Endothelial cell of hepatic sinusoid (primary cell): ENCODE results near the gene TMEM87B.
"Not testable (repeated sequence)": the region's sequence is repeated elsewhere in the genome, so short reads cannot be mapped to it uniquely, and the experiment has no call there.

Experiments
- in situ Hi-C: cut with HindIII; loops from 2 replicates; pipeline ENCODE4 v1.10.0; 2017; ENCODE audit warnings: low sequenced_read_pairs

TMEM87B gene

DNA sequence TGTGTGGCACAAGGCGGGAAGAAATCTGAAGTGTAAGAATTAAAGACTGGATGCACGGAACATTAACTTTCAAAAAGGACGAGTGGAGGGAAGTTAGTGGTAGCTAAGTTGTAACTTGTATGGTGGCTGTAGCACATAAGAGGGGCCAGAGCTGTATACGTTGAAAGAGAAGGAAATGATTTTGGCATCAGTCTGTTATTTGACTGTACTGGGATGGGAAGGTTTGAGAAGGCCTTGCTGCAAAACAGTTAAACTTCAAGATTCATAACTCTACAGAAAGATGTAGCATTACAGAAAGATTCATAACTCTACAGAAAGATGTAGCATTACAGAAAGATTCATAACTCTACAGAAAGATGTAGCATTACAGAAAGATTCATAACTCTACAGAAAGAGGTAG, 58.3 kb downstream of the TMEM87B start:
- in situ Hi-C loops: not testable (repeated sequence)

DNA sequence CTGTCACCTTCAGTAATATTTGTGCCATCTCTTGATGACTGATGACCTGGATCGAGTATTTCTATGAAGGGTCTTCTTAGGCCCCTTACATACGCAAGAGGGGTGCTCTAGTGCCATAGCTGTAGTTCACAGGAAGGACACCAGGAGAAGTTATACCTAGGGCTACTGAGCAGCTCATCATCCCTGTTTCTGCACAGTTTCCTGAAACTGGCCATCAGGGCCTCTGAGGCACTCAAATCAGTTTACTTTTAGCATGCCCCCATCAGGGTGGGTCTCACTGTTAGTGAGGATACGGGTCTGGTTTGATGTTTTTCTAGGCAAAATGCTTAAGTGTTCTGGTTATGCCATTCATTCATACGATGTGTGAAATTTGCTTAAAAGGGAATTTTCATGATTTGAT, 63.1 kb downstream of the TMEM87B start:
- in situ Hi-C loops: no loop called here

DNA sequence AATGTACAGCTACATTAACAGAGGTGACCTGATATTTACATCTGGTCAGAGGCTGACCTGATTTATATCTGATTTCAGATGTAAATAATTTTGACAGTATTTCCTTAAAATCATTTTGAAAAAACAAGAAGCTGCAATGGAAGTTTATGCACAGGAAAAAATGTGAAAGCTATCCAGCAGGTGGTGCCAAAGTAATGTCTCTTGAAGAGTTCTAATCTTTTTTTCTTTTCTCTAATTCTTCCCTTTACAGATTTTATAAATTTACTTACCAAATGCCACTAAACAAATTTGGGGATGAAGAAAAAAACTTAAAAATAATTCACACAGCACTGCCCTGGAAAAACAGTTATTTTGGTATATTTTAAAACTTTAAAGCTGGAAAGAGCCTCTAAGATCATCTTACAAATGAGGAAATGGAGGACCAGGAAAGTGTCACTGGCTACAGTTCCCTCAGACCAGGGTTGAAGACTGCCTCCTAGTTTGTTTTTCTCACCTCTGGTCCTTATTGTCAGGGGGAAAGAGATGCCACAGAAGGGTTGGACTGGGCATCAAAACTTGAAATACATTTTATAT, 66.7 kb downstream of the TMEM87B start:
- in situ Hi-C loops: no loop called here

DNA sequence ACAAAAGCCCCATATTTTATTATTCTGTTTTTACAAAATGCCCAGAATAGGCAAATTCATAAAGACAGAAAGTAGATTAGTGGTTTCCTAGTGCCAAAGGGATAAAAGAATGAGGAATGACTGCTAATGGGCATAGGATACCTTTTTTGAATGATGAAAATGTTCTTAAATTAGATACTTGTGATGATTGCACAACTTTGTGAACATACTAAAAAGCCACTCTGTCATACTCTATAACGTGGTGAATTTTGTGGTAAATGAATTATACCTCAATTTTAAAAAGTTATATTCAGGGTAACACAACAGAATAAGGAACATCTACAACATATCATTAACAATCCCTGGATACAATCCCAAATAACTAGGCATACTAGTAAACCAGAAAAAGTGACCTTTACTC, 74.0 kb downstream of the TMEM87B start:
- in situ Hi-C loops: no loop called here

DNA sequence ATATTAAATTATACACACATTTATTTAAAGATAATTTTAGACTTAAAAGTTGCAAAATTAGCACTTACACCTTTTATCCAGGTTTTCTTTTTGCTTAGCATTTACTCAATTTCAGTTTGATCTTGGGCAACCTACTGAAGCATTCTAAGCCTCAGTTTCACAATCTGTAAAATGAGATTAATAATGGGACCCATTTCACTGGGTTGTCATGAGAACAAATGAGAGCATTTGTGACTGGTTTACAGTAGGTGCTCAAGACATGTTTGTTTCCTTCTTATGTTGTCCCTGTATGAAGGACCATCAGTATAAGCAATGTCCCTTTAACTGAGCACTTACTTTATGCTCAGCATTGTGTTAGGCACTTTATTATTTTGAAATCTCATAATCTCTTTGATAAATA, 78.3 kb downstream of the TMEM87B start:
- in situ Hi-C loops: no loop called here

DNA sequence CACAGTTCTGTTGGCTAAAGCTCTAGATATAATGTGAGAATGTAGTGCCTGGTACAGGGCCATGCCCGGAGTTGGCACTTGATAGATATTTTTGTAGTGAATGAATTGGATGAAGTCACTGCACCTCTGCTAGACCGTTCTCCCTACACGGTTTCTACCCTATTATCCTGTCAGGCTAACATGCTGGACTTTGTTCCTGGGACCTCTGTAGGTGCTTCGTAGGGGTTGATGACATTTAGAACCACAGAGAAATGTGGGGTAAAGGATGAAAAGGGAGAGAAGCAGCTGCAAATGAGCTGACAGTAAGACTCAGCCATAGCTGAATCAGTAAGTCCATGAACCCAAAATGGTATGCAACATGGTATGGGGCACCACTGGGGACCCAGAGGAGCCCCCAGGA, 79.1 kb downstream of the TMEM87B start:
- in situ Hi-C loops: no loop called here

DNA sequence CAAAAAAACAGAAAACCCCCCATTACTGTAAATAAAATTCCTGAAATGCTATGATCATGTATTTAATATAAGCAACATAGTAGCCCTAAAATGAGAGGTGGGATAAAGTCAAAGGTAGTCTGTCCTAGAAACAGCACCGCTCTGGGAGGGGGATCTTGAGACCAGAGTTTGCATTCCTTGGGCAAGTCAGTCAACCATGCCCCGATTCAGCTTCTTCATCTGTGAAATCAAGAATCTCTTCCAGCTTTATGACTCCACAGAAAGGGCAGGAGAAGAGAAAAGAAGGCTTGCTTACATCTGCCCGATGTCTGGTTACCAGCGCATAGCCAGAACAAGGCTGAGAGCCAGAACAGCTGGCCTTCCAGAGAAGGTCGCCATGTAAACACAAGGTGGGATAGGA, 81.0 kb downstream of the TMEM87B start:
- in situ Hi-C loops: no loop called here

DNA sequence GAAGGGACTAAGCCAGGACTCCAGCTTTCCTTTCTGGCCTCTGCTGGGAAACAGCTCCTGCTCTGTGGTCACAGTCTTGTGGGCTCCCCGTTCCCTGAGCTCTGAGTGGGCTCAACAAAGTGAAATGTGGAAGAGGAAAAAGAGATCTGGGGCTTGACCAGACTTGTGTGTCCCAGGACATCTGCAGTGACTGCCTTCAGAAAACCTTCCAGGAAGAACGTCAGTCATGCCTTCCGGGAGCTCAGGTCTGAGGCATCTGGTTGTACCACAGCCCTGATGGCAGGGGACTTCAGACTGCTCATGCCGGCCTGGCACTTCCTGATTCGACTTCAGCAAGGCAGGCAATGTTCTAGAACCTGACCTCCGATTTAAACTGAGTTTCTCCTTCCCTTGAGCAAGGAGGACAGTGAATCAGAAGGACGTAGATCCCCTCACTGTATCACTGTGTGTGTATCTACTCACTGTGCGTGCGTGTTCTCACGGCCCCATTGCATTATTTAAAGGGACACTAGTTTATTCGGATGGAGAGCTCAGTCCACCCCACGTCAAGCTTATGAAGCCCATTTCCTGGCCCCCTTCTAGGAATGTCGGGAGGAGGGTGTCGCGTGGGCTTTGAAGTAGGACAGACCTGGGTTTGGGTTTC, 82.6 kb downstream of the TMEM87B start:
- in situ Hi-C loops: no loop called here

DNA sequence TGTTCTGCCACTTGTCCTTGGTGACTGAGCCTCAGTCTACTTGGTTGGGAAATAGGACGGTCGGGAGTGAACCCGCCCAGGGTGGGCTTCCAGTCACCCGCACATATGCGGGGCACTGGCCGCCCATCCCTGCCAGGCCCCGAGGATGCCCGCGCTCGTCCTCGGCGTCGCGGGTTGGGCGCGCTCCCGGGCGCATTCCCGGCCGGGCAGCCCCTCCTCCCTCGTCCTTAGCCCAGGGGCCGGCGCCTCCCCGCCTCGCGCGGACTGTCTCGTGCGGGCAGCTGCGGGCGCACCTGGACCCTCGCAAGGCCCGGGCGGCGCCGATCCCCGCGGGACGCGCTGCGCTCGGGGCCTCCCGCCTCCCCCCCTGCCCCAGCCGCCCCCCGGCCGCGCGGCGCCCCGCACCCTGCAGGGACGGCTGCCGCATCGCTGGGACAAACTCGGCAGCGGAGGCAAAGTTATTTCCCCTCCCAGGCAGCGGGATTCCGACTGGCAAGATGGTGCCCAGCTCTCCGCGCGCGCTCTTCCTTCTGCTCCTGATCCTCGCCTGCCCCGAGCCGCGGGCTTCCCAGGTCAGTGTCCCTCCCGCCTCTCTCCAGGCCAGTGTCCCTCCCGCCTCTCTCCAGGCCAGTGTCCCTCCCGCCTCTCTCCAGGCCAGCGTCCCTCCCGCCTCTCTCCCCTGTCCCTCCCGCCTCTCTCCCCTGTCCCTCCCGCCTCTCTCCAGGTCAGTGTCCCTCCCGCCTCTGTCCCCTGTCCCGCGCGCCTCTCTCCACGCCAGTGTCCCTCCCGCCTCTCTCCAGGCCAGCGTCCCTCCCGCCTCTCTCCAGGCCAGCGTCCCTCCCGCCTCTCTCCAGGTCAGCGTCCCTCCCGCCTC, 83.3 kb downstream of the TMEM87B start, which contains the start of gene FBLN7:
Gene FBLN7, plus strand, starts transcription at position 227 of the 874 bp plus-strand sequence. Its CDS starts 271 bp downstream, at position 498.
- in situ Hi-C loops: no loop called here

DNA sequence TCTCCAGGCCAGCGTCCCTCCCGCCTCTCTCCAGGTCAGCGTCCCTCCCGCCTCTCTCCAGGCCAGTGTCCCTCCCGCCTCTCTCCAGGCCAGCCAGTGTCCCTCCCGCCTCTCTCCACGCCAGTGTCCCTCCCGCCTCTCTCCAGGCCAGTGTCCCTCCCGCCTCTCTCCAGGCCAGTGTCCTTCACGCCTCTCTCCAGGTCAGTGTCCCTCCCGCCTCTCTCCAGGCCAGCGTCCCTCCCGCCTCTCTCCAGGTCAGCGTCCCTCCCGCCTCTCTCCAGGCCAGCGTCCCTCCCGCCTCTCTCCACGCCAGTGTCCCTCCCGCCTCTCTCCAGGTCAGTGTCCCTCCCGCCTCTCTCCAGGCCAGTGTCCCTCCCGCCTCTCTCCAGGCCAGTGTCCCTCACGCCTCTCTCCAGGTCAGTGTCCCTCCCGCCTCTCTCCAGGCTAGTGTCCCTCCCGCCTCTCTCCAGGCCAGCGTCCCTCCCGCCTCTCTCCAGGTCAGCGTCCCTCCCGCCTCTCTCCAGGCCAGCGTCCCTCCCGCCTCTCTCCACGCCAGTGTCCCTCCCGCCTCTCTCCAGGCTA, 84.1 kb downstream of the TMEM87B start:
- in situ Hi-C loops: not testable (repeated sequence)

DNA sequence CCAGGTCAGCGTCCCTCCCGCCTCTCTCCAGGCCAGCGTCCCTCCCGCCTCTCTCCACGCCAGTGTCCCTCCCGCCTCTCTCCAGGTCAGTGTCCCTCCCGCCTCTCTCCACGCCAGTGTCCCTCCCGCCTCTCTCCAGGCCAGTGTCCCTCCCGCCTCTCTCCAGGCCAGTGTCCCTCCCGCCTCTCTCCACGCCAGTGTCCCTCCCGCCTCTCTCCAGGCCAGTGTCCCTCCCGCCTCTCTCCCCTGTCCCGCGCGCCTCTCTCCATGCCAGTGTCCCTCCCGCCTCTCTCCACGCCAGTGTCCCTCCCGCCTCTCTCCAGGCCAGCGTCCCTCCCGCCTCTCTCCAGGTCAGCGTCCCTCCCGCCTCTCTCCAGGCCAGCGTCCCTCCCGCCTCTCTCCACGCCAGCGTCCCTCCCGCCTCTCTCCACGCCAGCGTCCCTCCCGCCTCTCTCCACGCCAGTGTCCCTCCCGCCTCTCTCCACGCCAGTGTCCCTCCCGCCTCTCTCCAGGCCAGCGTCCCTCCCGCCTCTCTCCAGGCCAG, 84.7 kb downstream of the TMEM87B start:
- in situ Hi-C loops: not testable (repeated sequence)

DNA sequence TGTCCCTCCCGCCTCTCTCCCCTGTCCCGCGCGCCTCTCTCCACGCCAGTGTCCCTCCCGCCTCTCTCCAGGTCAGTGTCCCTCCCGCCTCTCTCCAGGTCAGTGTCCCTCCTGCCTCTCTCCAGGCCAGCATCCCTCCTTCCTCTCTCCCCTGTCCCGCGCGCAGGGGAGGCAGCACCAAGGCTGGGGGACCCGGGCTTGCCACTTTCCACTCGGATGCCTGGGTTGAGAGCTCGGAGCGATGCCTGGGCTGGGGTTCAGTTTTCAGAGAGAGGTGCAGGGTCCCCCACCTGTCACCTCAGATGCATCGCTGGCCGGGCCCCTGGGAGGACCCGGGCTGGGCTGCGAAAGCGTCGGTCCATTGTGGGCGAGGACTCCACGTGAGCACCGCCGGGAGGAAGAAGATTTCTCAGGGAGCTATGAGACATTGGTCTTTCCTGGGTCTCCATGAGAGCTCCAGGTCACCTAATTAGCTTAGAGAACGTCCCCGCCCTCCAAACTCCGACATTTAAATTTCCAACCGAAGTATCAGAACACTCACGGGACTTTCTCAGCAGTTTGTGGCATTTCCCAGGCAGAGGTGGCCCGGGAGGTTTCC, 85.2 kb downstream of the TMEM87B start:
- in situ Hi-C loops: no loop called here

DNA sequence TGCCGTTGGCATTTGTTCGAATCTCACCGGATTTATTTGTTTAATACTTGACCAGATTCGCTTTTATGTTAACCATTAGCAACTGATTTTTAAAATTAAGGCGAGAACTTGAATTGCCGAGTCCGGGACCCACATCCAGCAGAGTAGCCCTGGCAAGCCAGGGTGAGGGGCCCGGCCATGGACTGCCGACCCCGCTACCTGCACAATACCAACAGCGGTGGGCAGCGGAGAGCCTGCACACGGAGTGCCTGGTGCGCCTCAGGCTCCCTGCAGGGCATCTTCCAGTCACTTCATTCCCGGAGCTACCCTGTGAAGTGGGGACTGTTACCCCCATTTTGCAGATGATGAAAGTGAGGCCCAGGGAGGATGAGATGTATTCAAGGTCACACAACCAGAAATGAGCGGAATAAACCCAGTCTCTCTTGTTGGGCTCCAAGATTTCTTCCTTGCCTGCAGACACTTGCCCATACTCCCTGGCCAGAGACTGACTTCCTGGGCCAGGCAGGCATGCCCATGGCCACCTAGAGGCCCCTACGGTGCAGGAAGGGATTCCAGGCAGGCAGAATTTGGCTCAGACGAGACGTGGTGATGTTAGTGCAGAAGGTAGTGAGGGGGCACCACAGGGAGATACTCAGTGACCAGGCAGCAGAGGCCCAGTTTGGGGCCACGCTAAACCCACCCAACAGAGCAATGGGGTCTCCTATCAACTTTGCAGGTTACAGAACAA, 86.0 kb downstream of the TMEM87B start:
- in situ Hi-C loops: no loop called here

DNA sequence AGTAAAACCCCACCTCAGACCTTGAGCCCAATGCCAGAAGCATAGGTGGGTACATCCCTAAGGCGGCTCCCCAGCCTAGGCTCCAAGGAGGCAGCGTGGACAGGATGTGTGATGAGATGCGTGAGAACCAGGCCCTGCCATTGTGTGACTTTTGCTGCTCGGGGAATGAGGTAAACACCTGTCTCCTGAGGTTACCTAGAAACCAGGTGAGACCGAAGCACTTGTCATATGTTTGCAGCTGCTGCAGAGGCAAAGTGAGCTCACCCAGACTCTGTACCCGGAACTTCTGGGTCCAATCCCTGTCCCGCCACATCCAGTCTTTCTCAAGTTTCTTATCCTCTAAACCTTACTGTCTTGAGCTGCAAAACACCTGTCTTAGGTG, 86.5 kb downstream of the TMEM87B start:
- in situ Hi-C loops: no loop called here

DNA sequence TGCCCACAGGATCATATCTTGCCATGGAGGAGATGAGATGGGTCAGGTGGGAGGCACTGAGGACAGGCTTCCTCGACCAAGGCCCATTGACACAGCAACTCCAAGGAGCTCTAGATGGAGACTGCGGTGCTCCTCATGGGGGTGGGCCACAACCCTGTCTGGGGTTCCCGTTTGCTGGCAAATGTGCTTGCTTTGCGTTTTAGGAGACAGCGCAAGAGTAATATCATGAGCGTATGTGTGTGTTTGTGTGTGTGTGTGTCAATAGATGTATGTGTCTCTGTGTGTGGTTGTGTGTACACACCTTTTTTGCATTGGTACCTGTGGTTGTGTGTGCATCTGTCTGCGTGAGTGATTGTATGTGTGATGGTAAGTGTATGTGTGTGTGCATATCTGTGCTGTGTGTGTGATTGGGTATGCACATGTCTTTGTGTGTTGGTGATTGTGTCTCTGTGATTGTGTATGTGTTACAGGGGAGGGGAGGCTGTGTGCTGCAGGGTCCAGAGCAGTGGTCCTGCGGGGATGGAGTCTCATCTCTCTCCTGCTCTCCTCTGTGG, 87.5 kb downstream of the TMEM87B start:
- in situ Hi-C loops: no loop called here

DNA sequence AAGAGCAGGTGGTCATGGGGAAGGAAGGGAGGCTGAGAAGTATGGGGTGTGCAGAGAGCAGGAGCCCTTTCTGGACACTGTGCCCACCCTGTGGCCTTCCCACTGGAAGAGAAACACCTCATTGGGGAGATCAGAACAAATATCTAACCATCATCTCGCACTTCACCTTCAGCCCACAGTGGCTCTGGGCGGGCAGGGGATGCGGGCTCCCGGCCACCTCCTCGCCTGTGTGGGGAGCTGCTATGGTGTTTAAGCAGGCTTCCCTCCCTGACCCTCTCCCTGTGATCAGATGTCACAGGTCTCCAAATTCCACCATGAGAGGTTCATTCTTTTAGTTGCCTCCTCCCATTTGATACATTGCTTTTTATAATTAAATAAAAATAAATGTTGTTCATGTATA, 88.1 kb downstream of the TMEM87B start:
- in situ Hi-C loops: no loop called here

DNA sequence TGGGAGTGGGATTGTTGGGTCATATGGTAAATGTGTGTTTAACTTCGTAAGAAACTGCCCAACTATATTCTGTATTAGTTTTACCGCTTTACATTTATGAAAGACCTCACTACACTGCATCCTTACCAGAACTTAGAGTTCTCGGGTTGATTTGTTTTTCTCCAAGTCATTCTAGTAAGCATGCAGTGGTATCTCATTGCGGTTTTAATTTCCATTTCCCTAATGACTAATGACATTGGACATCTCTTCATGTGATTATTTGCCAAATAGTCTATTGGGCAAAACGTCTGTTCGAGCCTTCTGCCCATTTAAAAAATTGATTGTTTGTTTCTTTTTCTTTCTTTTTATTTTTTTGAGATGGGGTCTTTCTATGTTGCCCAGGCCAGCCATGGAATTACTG, 89.9 kb downstream of the TMEM87B start:
- in situ Hi-C loops: no loop called here

DNA sequence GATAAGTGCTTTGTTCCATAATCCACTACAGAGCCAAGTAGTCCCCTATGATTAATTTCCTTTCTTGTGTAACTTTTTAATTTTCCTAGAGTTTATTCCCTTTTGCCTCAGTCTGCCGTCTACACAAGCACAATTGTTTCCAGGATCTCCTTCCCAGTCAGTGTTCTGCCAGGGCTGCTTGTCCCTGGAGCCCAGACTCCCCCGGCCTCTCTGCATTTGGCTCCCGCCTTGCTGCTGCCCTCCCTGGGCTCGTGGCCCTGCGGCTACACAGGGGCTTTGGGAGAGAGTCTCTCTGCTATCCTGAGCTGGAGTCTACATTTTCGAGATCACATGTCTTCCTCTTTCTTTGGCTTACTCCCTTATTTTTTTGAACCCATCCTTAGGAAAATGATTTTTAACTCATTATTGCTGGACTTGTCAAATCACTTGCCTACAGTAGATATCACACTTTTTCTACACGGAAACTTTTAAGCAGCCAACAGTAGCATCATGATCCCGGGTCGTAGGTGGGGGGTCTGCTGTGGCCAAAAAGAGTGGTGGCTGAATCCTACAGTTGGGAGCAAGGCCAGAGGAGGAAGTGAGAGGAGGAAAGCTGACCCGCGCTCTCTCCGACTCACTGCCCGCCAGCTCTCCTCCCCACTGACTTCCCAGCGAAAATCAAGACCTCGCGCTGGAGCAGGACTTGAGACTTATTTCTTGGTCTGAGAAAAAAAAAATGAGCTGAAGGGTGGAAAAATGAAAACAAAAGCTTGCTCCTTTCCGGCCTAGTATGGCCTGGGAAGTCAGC, 92.5 kb downstream of the TMEM87B start:
- in situ Hi-C loops: no loop called here

DNA sequence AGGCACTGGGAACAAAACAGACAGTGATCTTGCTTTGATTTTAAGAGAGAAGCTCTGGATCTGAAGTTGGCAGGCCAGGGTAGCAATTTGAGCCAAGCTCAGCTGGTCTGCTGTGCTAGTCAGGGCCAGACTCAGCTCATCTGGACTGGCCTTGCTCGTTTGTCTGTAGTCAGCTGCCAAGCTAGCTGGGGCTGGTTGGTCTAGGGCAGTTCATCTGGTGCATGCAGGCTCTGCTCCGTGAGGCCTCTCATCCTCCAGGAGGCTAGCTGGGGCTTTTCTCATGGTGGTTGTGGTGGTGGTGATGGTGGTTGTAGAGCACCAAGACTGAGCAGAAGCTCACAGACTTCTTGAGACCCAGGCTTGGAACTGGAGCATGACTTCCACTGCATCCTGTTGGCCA, 93.4 kb downstream of the TMEM87B start:
- in situ Hi-C loops: no loop called here
